ENCODE data around the gene RAD51B.

RAD51B gene

GRCh38 chr14:68707482-68707881 is 887.9 kb downstream of the RAD51B start:
- no peak for TF ChIP-seq CTCF (conservative IDR thresholded peaks at IDR 0.05; ENCODE audit: low read depth, low read length)
- H3K4me3 ChIP-seq (ENCODE audit: low read length), result no peak overlapping the region
- DNase-seq (ENCODE audit: low read depth), result no peak

- TF ChIP-seq CTCF (conservative IDR thresholded peaks at IDR 0.05; ENCODE audit: low read depth, low read length), result no peak
- DNase-seq (ENCODE audit: low read depth), result no peak
- H3K4me3 ChIP-seq (ENCODE audit: low read length), result no peak overlapping the region
Observed at GRCh38 chr14:68708343-68708742, 888.8 kb downstream of the RAD51B start.

GRCh38 chr14:68709007-68709406 is 889.4 kb downstream of the RAD51B start:
- no peak overlapping the region for H3K4me3 ChIP-seq (ENCODE audit: low read length)
- DNase-seq (ENCODE audit: low read depth), result no peak
- no peak for TF ChIP-seq CTCF (conservative IDR thresholded peaks at IDR 0.05; ENCODE audit: low read depth, low read length)

- H3K4me3 ChIP-seq (ENCODE audit: low read length), result no peak overlapping the region
- DNase-seq (ENCODE audit: low read depth), result no peak
- no peak for TF ChIP-seq CTCF (conservative IDR thresholded peaks at IDR 0.05; ENCODE audit: low read depth, low read length)
Observed at GRCh38 chr14:68710776-68711175, 891.2 kb downstream of the RAD51B start.

- DNase-seq (ENCODE audit: low read depth), result no peak
- no peak overlapping the region for H3K4me3 ChIP-seq (ENCODE audit: low read length)
- no peak for TF ChIP-seq CTCF (conservative IDR thresholded peaks at IDR 0.05; ENCODE audit: low read depth, low read length)
Observed at GRCh38 chr14:68711561-68712309, 892.2 kb downstream of the RAD51B start.

GRCh38 chr14:68712703-68713370 is 893.3 kb downstream of the RAD51B start:
- DNase-seq (ENCODE audit: low read depth), result no peak
- TF ChIP-seq CTCF (conservative IDR thresholded peaks at IDR 0.05; ENCODE audit: low read depth, low read length), result no peak
- no peak overlapping the region for H3K4me3 ChIP-seq (ENCODE audit: low read length)

- H3K4me3 ChIP-seq (ENCODE audit: low read length), result no peak overlapping the region
- TF ChIP-seq CTCF (conservative IDR thresholded peaks at IDR 0.05; ENCODE audit: low read depth, low read length), result no peak
- no peak for DNase-seq (ENCODE audit: low read depth)
Observed at GRCh38 chr14:68713782-68714181, 894.2 kb downstream of the RAD51B start.
